Mucosa of gallbladder (tissue), 1 donor: ENCODE measurements around the gene STXBP4. TPM values are rescaled to one million over a fixed set of nuclear protein-coding genes. Genes with fewer than 3 reads are reported as not detected.

Source experiments
- DNase-seq: peaks from one replicate; pipeline ENCODE4 v3.0.0-alpha.2; 2020; ENCODE audit warnings: low spot score
- total RNA-seq: library from RNA; stranded (reverse); gene quantifications from one replicate; pipeline ENCODE4 v1.2.1, GENCODE V29; 2021
- donor health status: DM: no; HTN: no; CAD: no.

STXBP4 gene
- total RNA-seq = 25.9 TPM

- DNase-seq = peak; percentile 97
Measured at GRCh38 chr17:54968262-54968987, at the start of gene STXBP4, which contains the start of gene COX11. TSS of gene STXBP4 (plus strand) at chr17:54968765. CDS start at chr17:54986220, 17,455 bp downstream. TSS of gene COX11 (minus strand) at chr17:54968654. CDS start at chr17:54968646, 8 bp downstream.

GRCh38 chr17:54919425-54919824 lies 49.1 kb upstream of the STXBP4 start:
- no peak for DNase-seq

GRCh38 chr17:54920819-54921218 lies 47.7 kb upstream of the STXBP4 start:
- no peak for DNase-seq

GRCh38 chr17:54924405-54924804 lies 44.2 kb upstream of the STXBP4 start:
- no peak for DNase-seq

GRCh38 chr17:54927525-54927924 lies 41.0 kb upstream of the STXBP4 start:
- no peak for DNase-seq

GRCh38 chr17:54932711-54933110 lies 35.9 kb upstream of the STXBP4 start:
- DNase-seq = no peak

GRCh38 chr17:54933921-54934320 lies 34.6 kb upstream of the STXBP4 start:
- no peak for DNase-seq

- DNase-seq = no peak
Measured at GRCh38 chr17:54935471-54935870, 33.1 kb upstream of the STXBP4 start.

GRCh38 chr17:54937018-54937417 lies 31.5 kb upstream of the STXBP4 start:
- no peak for DNase-seq

GRCh38 chr17:54937426-54937825 lies 31.1 kb upstream of the STXBP4 start:
- no peak for DNase-seq

- DNase-seq = no peak
Measured at GRCh38 chr17:54941285-54941684, 27.3 kb upstream of the STXBP4 start.

GRCh38 chr17:54944796-54945195 lies 23.8 kb upstream of the STXBP4 start:
- DNase-seq = no peak

GRCh38 chr17:54945231-54945630 lies 23.3 kb upstream of the STXBP4 start:
- DNase-seq = no peak

GRCh38 chr17:54945671-54946070 lies 22.9 kb upstream of the STXBP4 start:
- no peak for DNase-seq

GRCh38 chr17:54947396-54947795 lies 21.2 kb upstream of the STXBP4 start:
- no peak for DNase-seq

- no peak for DNase-seq
Measured at GRCh38 chr17:54948380-54948779, 20.2 kb upstream of the STXBP4 start.

GRCh38 chr17:54950116-54950515 lies 18.4 kb upstream of the STXBP4 start:
- no peak for DNase-seq

- no peak for DNase-seq
Measured at GRCh38 chr17:54951286-54951685, 17.3 kb upstream of the STXBP4 start.

- no peak for DNase-seq
Measured at GRCh38 chr17:54956791-54957190, 11.8 kb upstream of the STXBP4 start.

GRCh38 chr17:54967621-54968261 lies 824 bp upstream of the STXBP4 start:
- DNase-seq = no peak

GRCh38 chr17:54968988-54969332 lies 395 bp downstream of the STXBP4 start:
- no peak for DNase-seq

- no peak for DNase-seq
Measured at GRCh38 chr17:54969658-54970572, 1.4 kb downstream of the STXBP4 start.
